ENCODE measurements around the gene TBC1D24. TPM values are rescaled to one million over a fixed set of nuclear protein-coding genes. Genes with fewer than 3 reads are reported as not detected.
A peak's percentile ranks its signal among the peaks of the same experiment; 100 is the strongest.

TBC1D24 gene
- total RNA-seq, 1 experiment from 2014 or later = 24.6 TPM

DNA sequence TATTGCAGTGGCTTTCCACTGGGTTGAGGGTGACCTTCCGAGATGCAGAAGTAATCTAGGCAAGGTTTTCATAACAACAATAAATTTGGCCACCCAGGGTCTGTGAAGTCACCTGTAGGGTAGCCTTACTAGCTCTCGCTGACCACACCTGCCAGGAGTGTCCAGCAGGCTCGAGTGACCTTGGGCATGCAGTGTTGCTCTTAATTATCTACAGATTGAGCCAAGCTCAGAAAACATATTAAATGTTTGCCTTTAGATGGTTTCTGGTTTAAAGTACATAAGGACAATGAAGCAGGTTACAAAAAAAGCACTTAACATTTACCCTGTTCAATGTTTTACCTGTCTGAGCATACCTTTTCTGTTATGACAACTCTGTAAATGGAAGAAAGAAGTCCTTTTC, 1.8 kb downstream of the TBC1D24 start:
- Histone ChIP-seq H3K9me2 (ENCODE audit: insufficient read depth) (no peaks in the 10 kb centered on the region), H4K20me1 (ENCODE audit: insufficient read depth) (no peaks in the 10 kb centered on the region), H3K79me2 (ENCODE audit: insufficient read depth, low read length) (peaks cover 37% of the 10 kb centered on the region; the same call in 1 of the 2 replicates), H3K27me3 (ENCODE audit: insufficient read depth, low read length) (no peaks in the 10 kb centered on the region), H3K9ac (ENCODE audit: low read length) (no peak overlapping the region), H3K4me2 (ENCODE audit: low read length) (no peak overlapping the region), H3K9me3 (ENCODE audit: control insufficient read depth in 1 of 2, insufficient read depth in 1 of 2, low read depth in 1 of 2, low read length in 2 of 2) (no peaks in the 10 kb centered on the region), H3K4me1 (ENCODE audit: control insufficient read depth in 1 of 2, insufficient read depth in 2 of 2, low read length in 2 of 2) (peaks cover 15 to 30% of the 10 kb centered on the region in 2 experiments), H2AFZ (ENCODE audit: low read depth, low read length, poor library complexity, severe bottlenecking) (no peak overlapping the region), H3K4me3 (replicated peaks in 1 of 2; ENCODE audit: low read depth in 1 of 2, low read length in 2 of 2) (no peak overlapping the region), H3K36me3 (ENCODE audit: control insufficient read depth in 1 of 2, insufficient read depth in 2 of 2, low read length in 2 of 2) (no peaks in the 10 kb centered on the region), H3K27ac (ENCODE audit: low read depth, low read length) (no peak overlapping the region)
- DNase-seq (ENCODE audit: low read depth, low spot score) (no peak), ATAC-seq (no peak)
- RAD21 ChIA-PET (ENCODE audit: low non-redundant PET in 1 of 2, low total read pairs in 2 of 2, uncharacterized antibody in 2 of 2, unreplicated experiment in 2 of 2) = no interaction called here
- POLR2A ChIA-PET = no interaction called here
- CTCF ChIA-PET = no interaction called here
- TSS peak; percentile 52 for BruUV-seq (replicated peaks)
- no peak for TF ChIP-seq ELF1 (IDR thresholded peaks at IDR 0.05; ENCODE audit: borderline replicate concordance, low read depth)
- no peak for TF ChIP-seq YY1 (IDR thresholded peaks at IDR 0.05; ENCODE audit: extremely low read depth, insufficient replicate concordance, low read depth, low read length)
- no peak for TF ChIP-seq MAX (IDR thresholded peaks at IDR 0.05)
- TF ChIP-seq SP1 (IDR thresholded peaks at IDR 0.05; ENCODE audit: low read depth) = no peak
- TF ChIP-seq CBX3 (IDR thresholded peaks at IDR 0.05; ENCODE audit: low read depth) = no peak
- no peak for TF ChIP-seq CEBPB (IDR thresholded peaks at IDR 0.05; ENCODE audit: low read depth)
- no peak for TF ChIP-seq EZH2 (IDR thresholded peaks at IDR 0.05)
- no peak for TF ChIP-seq SRF (IDR thresholded peaks at IDR 0.05; ENCODE audit: low read depth)
- no peak for TF ChIP-seq POLR2AphosphoS5 (IDR thresholded peaks at IDR 0.05; ENCODE audit: low read depth, low read length)
- no peak for TF ChIP-seq TCF7L2 (IDR thresholded peaks at IDR 0.05; ENCODE audit: borderline replicate concordance, extremely low read depth, insufficient read depth, insufficient read length)
- no peak for TF ChIP-seq ZFX (IDR thresholded peaks at IDR 0.05)
- no peak for TF ChIP-seq POLR2A (IDR thresholded peaks at IDR 0.05; ENCODE audit: borderline replicate concordance, extremely low read depth, insufficient read depth, insufficient read length)
- TF ChIP-seq EZH2phosphoT487 (IDR thresholded peaks at IDR 0.05; ENCODE audit: borderline replicate concordance) = no peak
- no peak for TF ChIP-seq RAD21 (IDR thresholded peaks at IDR 0.05; ENCODE audit: low read depth)
- TF ChIP-seq, protein P1, sequence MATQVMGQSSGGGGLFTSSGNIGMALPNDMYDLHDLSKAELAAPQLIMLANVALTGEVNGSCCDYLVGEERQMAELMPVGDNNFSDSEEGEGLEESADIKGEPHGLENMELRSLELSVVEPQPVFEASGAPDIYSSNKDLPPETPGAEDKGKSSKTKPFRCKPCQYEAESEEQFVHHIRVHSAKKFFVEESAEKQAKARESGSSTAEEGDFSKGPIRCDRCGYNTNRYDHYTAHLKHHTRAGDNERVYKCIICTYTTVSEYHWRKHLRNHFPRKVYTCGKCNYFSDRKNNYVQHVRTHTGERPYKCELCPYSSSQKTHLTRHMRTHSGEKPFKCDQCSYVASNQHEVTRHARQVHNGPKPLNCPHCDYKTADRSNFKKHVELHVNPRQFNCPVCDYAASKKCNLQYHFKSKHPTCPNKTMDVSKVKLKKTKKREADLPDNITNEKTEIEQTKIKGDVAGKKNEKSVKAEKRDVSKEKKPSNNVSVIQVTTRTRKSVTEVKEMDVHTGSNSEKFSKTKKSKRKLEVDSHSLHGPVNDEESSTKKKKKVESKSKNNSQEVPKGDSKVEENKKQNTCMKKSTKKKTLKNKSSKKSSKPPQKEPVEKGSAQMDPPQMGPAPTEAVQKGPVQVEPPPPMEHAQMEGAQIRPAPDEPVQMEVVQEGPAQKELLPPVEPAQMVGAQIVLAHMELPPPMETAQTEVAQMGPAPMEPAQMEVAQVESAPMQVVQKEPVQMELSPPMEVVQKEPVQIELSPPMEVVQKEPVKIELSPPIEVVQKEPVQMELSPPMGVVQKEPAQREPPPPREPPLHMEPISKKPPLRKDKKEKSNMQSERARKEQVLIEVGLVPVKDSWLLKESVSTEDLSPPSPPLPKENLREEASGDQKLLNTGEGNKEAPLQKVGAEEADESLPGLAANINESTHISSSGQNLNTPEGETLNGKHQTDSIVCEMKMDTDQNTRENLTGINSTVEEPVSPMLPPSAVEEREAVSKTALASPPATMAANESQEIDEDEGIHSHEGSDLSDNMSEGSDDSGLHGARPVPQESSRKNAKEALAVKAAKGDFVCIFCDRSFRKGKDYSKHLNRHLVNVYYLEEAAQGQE (IDR thresholded peaks at IDR 0.05; ENCODE audit: low read depth) = no peak
- TF ChIP-seq ZBTB33 (IDR thresholded peaks at IDR 0.05; ENCODE audit: extremely low read depth, insufficient replicate concordance, low read length) = no peak
- no peak for TF ChIP-seq ZNF274 (IDR thresholded peaks at IDR 0.05; ENCODE audit: low read depth, low read length)
- TF ChIP-seq JUND (IDR thresholded peaks at IDR 0.05) = no peak
- intact Hi-C loops (cut with micrococcal nuclease) = no loop called here
